ENCODE measurements around the gene SLC23A2.

- TF ChIP-seq CTCF (IDR thresholded peaks at IDR 0.05) (no peak), POLR2AphosphoS5 (IDR thresholded peaks at IDR 0.05; ENCODE audit: low read depth, low read length) (no peak), TCF7L2 (IDR thresholded peaks at IDR 0.05; ENCODE audit: low read depth, low read length) (no peak)
Observed at GRCh38 chr20:5040345-5040744, 39.0 kb upstream of the SLC23A2 start.

Measured in Panc1 (cell line).